GM23338 (cell line): ENCODE results near the gene ENTR1. TPM values are rescaled to one million over a fixed set of nuclear protein-coding genes. Genes with fewer than 3 reads are reported as not detected.
A peak's percentile ranks its signal among the peaks of the same experiment; 100 is the strongest.

Experiments
- ATAC-seq: fragments of 200-7000 bp; cut with Tn5 transposase; 3 replicates; pipeline ENCODE4 v1.9.1; 2020
- DNase-seq: peaks from one replicate; pipeline ENCODE4 v3.0.0-alpha.2; 2015; ENCODE audit warnings: low spot score
- H2AFZ ChIP-seq: fragments of 200-600 bp; sonication (generic); 2 replicates; pipeline ENCODE4 v1.8.0; 2016; ENCODE audit warnings: antibody characterized with exemption, mild to moderate bottlenecking, moderate library complexity
- H3F3A ChIP-seq: fragments of 200-600 bp; sonication (generic); replicated peaks from 2 replicates; pipeline ENCODE4 v1.8.0; 2017; ENCODE audit warnings: antibody characterized with exemption, mixed run types, low read depth
- H3K27ac ChIP-seq: fragments of 200-600 bp; sonication (generic); 2 replicates; pipeline ENCODE4 v1.6.1; 2016; ENCODE audit warnings: low read depth
- H3K27me3 ChIP-seq: fragments of 200-600 bp; sonication (generic); 2 replicates; pipeline ENCODE4 v1.8.0; 2016; ENCODE audit warnings: mild to moderate bottlenecking, mixed run types, moderate library complexity; ENCODE audit not compliant: insufficient read depth
- H3K36me3 ChIP-seq: fragments of 200-600 bp; sonication (generic); 2 replicates; pipeline ENCODE4 v1.8.0; 2016; ENCODE audit warnings: mild to moderate bottlenecking; ENCODE audit not compliant: insufficient read depth
- H3K4me1 ChIP-seq: fragments of 200-600 bp; sonication (generic); 2 replicates; pipeline ENCODE4 v1.8.0; 2016; ENCODE audit warnings: mild to moderate bottlenecking, moderate library complexity; ENCODE audit not compliant: insufficient read depth
- H3K4me2 ChIP-seq: fragments of 200-600 bp; sonication (generic); 2 replicates; pipeline ENCODE4 v1.7.1; 2017; ENCODE audit warnings: mixed run types
- H3K4me3 ChIP-seq: fragments of 200-600 bp; sonication (generic); 2 replicates; pipeline ENCODE4 v1.6.1; 2016; ENCODE audit warnings: mixed run types
- H3K79me2 ChIP-seq: fragments of 200-600 bp; sonication (generic); replicated peaks from 2 replicates; pipeline ENCODE4 v1.8.0; 2017; ENCODE audit warnings: mild to moderate bottlenecking; ENCODE audit not compliant: insufficient read depth
- H3K9me2 ChIP-seq: fragments of 200-600 bp; sonication (generic); 2 replicates; pipeline ENCODE4 v1.8.0; 2017; ENCODE audit not compliant: insufficient read depth
- H4K20me1 ChIP-seq: fragments of 200-600 bp; sonication (generic); replicated peaks from 2 replicates; pipeline ENCODE4 v1.8.0; 2017; ENCODE audit warnings: mild to moderate bottlenecking; ENCODE audit not compliant: insufficient read depth
- H3K27ac Mint-ChIP-seq: 2 replicates; pipeline ENCODE4 v1.8.0; 2020; ENCODE audit warnings: inconsistent platforms, mild to moderate bottlenecking, moderate library complexity, mixed read lengths
- H3K27me3 Mint-ChIP-seq: 3 replicates; pipeline ENCODE4 v1.8.0; 2022; ENCODE audit warnings: low read depth, mild to moderate bottlenecking, moderate library complexity, mixed read lengths, inconsistent platforms; ENCODE audit not compliant: insufficient read depth, poor library complexity
- H3K36me3 Mint-ChIP-seq: 3 replicates; pipeline ENCODE4 v1.8.0; 2021; ENCODE audit warnings: low read depth, mild to moderate bottlenecking, inconsistent platforms, moderate library complexity, mixed read lengths
- H3K4me1 Mint-ChIP-seq: 3 replicates; pipeline ENCODE4 v1.8.0; 2020; ENCODE audit warnings: mild to moderate bottlenecking, inconsistent platforms, mixed read lengths
- H3K4me3 Mint-ChIP-seq: 3 replicates; pipeline ENCODE4 v1.8.0; 2021; ENCODE audit warnings: moderate library complexity, mild to moderate bottlenecking, inconsistent platforms, mixed read lengths
- H3K9me3 Mint-ChIP-seq: 3 replicates; pipeline ENCODE4 v1.8.0; 2020; ENCODE audit warnings: moderate library complexity, mild to moderate bottlenecking, inconsistent platforms, mixed read lengths
- CREB1 ChIP-seq: fragments of 250-450 bp; sonication (Bioruptor Pico); IDR thresholded peaks from 2 replicates; pipeline ENCODE4 v1.5.0; 2020; ENCODE audit warnings: low read depth, mild to moderate bottlenecking, moderate library complexity
- EZH2 ChIP-seq: fragments of 200-600 bp; sonication (generic); IDR thresholded peaks from one replicate; pipeline ENCODE4 v1.8.0; 2017; ENCODE audit warnings: antibody characterized with exemption, mild to moderate bottlenecking, low read depth; ENCODE audit not compliant: unreplicated experiment
- EZH2phosphoT487 ChIP-seq: fragments of 200-600 bp; sonication (generic); IDR thresholded peaks from one replicate; pipeline ENCODE4 v1.8.1; 2018; ENCODE audit warnings: antibody characterized with exemption; ENCODE audit not compliant: unreplicated experiment
- JUNB ChIP-seq: IDR thresholded peaks from one replicate; pipeline ENCODE4 v1.6.1; 2016; ENCODE audit warnings: antibody characterized with exemption; ENCODE audit not compliant: unreplicated experiment
- NANOG ChIP-seq: IDR thresholded peaks from 2 replicates; pipeline ENCODE4 v1.6.1; 2016; ENCODE audit warnings: antibody characterized with exemption, borderline replicate concordance
- POLR2AphosphoS5 ChIP-seq: IDR thresholded peaks from 2 replicates; pipeline ENCODE4 v1.6.1; 2016; ENCODE audit warnings: antibody characterized with exemption, low read depth
- REST ChIP-seq: IDR thresholded peaks from one replicate; pipeline ENCODE4 v1.6.1; 2018; ENCODE audit warnings: antibody characterized with exemption; ENCODE audit not compliant: unreplicated experiment
- STAT1 ChIP-seq: IDR thresholded peaks from one replicate; pipeline ENCODE4 v1.6.1; 2016; ENCODE audit warnings: antibody characterized with exemption; ENCODE audit not compliant: unreplicated experiment
- ZNF114 ChIP-seq: fragments of 250-450 bp; sonication (Bioruptor Pico); IDR thresholded peaks from 2 replicates; pipeline ENCODE4 v1.5.0; 2020; ENCODE audit warnings: mild to moderate bottlenecking, moderate library complexity
- ZNF331 ChIP-seq: fragments of 250-450 bp; sonication (Bioruptor Pico); IDR thresholded peaks from 2 replicates; pipeline ENCODE4 v1.5.0; 2020; ENCODE audit warnings: low read depth, mild to moderate bottlenecking, moderate library complexity
- ZNF462 ChIP-seq: fragments of 250-450 bp; sonication (Bioruptor Pico); IDR thresholded peaks from 2 replicates; pipeline ENCODE4 v1.5.0; 2020; ENCODE audit warnings: mild to moderate bottlenecking, moderate library complexity
- polyA plus RNA-seq: library from polyadenylated mRNA; unstranded; fragments of >200 nt; fragmentation: Nextera tagmentation; extraction: Ambion mirVana; gene quantifications from 2 replicates; pipeline ENCODE4 v1.2.1, GENCODE V29; 2016
- total RNA-seq: library from RNA; depleted of rRNA; stranded (reverse); fragments of >200 nt; shearing (Covaris generic); gene quantifications from 2 replicates; pipeline ENCODE4 v1.2.3, GENCODE V29; 2014
- TF ChIP-seq, protein P1 (sequence below): IDR thresholded peaks from 2 replicates; pipeline ENCODE4 v1.6.1; 2016; ENCODE audit warnings: antibody characterized with exemption
- TF ChIP-seq, protein P2 (sequence below), 2 experiments: fragments of 200-600 bp in 1 of 2; sonication (generic) in 1 of 2; conservative IDR thresholded peaks; 2 replicates each; pipeline versions ENCODE4 v1.5.1 to v1.6.1; 2016 to 2017; ENCODE audit warnings: antibody characterized with exemption in 2 of 2, low read depth in 2 of 2, mild to moderate bottlenecking in 2 of 2, moderate library complexity in 1 of 2

The ENTR1 gene
- total and polyA plus RNA-seq, 2 experiments from 2014 or later: 25.6 to 91.9 TPM

- Mint-ChIP-seq H3K27me3 (peaks cover 16% of the 10 kb centered on the region), H3K27ac (no peak overlapping the region), H3K4me3 (peak overlapping the region; percentile 82; the same call in 2 of the 3 replicates), H3K36me3 (no peaks in the 10 kb centered on the region), H3K9me3 (no peaks in the 10 kb centered on the region), H3K4me1 (peaks cover 9% of the 10 kb centered on the region; the same call in 1 of the 3 replicates)
- no peak overlapping the region for H3K4me3 ChIP-seq
- H3K4me1 ChIP-seq: no peaks in the 10 kb centered on the region; the same call in 1 of the 2 replicates
- TF ChIP-seq ZNF114 (CRISPR knock-in tag): no peak
- TF ChIP-seq, protein P1, sequence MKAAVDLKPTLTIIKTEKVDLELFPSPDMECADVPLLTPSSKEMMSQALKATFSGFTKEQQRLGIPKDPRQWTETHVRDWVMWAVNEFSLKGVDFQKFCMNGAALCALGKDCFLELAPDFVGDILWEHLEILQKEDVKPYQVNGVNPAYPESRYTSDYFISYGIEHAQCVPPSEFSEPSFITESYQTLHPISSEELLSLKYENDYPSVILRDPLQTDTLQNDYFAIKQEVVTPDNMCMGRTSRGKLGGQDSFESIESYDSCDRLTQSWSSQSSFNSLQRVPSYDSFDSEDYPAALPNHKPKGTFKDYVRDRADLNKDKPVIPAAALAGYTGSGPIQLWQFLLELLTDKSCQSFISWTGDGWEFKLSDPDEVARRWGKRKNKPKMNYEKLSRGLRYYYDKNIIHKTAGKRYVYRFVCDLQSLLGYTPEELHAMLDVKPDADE: no peak
- TF ChIP-seq EZH2phosphoT487: no peak
- TF ChIP-seq ZNF462 (CRISPR knock-in tag): no peak
- no peak for TF ChIP-seq CREB1
- TF ChIP-seq, protein P2, sequence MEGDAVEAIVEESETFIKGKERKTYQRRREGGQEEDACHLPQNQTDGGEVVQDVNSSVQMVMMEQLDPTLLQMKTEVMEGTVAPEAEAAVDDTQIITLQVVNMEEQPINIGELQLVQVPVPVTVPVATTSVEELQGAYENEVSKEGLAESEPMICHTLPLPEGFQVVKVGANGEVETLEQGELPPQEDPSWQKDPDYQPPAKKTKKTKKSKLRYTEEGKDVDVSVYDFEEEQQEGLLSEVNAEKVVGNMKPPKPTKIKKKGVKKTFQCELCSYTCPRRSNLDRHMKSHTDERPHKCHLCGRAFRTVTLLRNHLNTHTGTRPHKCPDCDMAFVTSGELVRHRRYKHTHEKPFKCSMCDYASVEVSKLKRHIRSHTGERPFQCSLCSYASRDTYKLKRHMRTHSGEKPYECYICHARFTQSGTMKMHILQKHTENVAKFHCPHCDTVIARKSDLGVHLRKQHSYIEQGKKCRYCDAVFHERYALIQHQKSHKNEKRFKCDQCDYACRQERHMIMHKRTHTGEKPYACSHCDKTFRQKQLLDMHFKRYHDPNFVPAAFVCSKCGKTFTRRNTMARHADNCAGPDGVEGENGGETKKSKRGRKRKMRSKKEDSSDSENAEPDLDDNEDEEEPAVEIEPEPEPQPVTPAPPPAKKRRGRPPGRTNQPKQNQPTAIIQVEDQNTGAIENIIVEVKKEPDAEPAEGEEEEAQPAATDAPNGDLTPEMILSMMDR (conservative IDR thresholded peaks at IDR 0.05; ENCODE audit: low read depth in 2 of 2): no peak
- no peak for TF ChIP-seq POLR2AphosphoS5
- TF ChIP-seq NANOG: no peak
- TF ChIP-seq STAT1: no peak
- no peak for TF ChIP-seq ZNF331 (CRISPR knock-in tag)
- no peak for TF ChIP-seq REST
- no peak for TF ChIP-seq JUNB
- no peak for TF ChIP-seq EZH2
- no peak overlapping the region for H2AFZ ChIP-seq
- ATAC-seq (no peak), DNase-seq (no peak)
- no peak overlapping the region for H3K27ac ChIP-seq
- no peaks in the 10 kb centered on the region for H3F3A ChIP-seq
- no peaks in the 10 kb centered on the region for H3K9me2 ChIP-seq
- no peaks in the 10 kb centered on the region for H3K27me3 ChIP-seq
- no peaks in the 10 kb centered on the region for H4K20me1 ChIP-seq
- H3K4me2 ChIP-seq: peak overlapping the region; percentile 29; the same call in 1 of the 2 replicates
- no peaks in the 10 kb centered on the region for H3K36me3 ChIP-seq
- H3K79me2 ChIP-seq: no peaks in the 10 kb centered on the region
These were observed 48.0 kb downstream of the ENTR1 start for GRCh38 chr9:136362450-136362784.
